H1 (cell line): Measurements from ENCODE around the gene MCC. TPM values are rescaled to one million over a fixed set of nuclear protein-coding genes. Genes with fewer than 3 reads are reported as not detected.

ENCODE experiments used
- CTCF ChIA-PET: fragments of 300-600 bp; sonication (Branson Sonifier 250); formaldehyde crosslinking; loops from one replicate; lab custom pipeline; 2021; ENCODE audit not compliant: partially characterized antibody; lab: Charles Lee
- POLR2A ChIA-PET: fragments of 300-600 bp; sonication (Branson Sonifier 250); formaldehyde crosslinking; loops from one replicate; lab custom pipeline; 2021; ENCODE audit warnings: inconsistent platforms; ENCODE audit not compliant: partially characterized antibody; lab: Charles Lee
- DNase-seq, 2 experiments: peaks; one replicate each; pipeline versions ENCODE4 v3.0.0 to v3.0.0-alpha.2; 2010 to 2022; ENCODE audit warnings: low spot score in 2 of 2, low read depth in 1 of 2, mixed read lengths in 1 of 2
- FAIRE-seq: peaks from 2 replicates; lab custom pipeline; 2011; peaks lifted over from hg19 to GRCh38; lab: Jason Lieb, UNC
- H2AFZ ChIP-seq: 2 replicates; pipeline ENCODE4 v1.8.1; 2012; ENCODE audit warnings: low read length, inconsistent platforms
- H2AK5ac ChIP-seq: 2 replicates; pipeline ENCODE4 v1.6.1; 2013; ENCODE audit warnings: low read depth, low read length
- H2BK120ac ChIP-seq: replicated peaks from 2 replicates; pipeline ENCODE3; 2013; ENCODE audit warnings: low read depth, low read length, inconsistent platforms
- H2BK12ac ChIP-seq: 2 replicates; pipeline ENCODE4 v1.6.1; 2013; ENCODE audit warnings: low read depth, low read length
- H2BK15ac ChIP-seq: 2 replicates; pipeline ENCODE4 v1.6.1; 2013; ENCODE audit warnings: low read length
- H2BK20ac ChIP-seq: 2 replicates; pipeline ENCODE4 v1.6.1; 2013; ENCODE audit warnings: low read length
- H2BK5ac ChIP-seq: 2 replicates; pipeline ENCODE4 v1.6.1; 2013; ENCODE audit warnings: low read depth, low read length
- H3K14ac ChIP-seq: 2 replicates; pipeline ENCODE4 v1.6.1; 2013; ENCODE audit warnings: inconsistent platforms; ENCODE audit not compliant: insufficient read length
- H3K18ac ChIP-seq: 2 replicates; pipeline ENCODE4 v1.6.1; 2013; ENCODE audit warnings: low read length; ENCODE audit errors: extremely low read depth
- H3K23ac ChIP-seq: 2 replicates; pipeline ENCODE4 v1.6.1; 2013; ENCODE audit warnings: inconsistent platforms; ENCODE audit not compliant: insufficient read length
- H3K23me2 ChIP-seq: 2 replicates; pipeline ENCODE4 v1.6.1; 2013; ENCODE audit warnings: low read depth, low read length
- H3K27ac ChIP-seq: 2 replicates; pipeline ENCODE4 v1.6.1; 2011; ENCODE audit warnings: low read depth, low read length, inconsistent platforms
- H3K27me3 ChIP-seq, 4 experiments: replicated peaks in 1 of 4; 1 replicate in 1 of 4; 2 replicates in 3 of 4; pipeline versions ENCODE4 v1.6.1 to v1.8.1; 2011 to 2013; ENCODE audit warnings: low read length in 3 of 4, mild to moderate bottlenecking in 3 of 4, inconsistent platforms in 2 of 4, mixed read lengths in 2 of 4, moderate library complexity in 1 of 4; ENCODE audit not compliant: control insufficient read depth in 3 of 4, insufficient read depth in 3 of 4; ENCODE audit errors: extremely low read depth in 1 of 4
- H3K36me3 ChIP-seq, 4 experiments: 2 replicates each; pipeline versions ENCODE4 v1.6.1 to v1.8.1; 2011 to 2013; ENCODE audit warnings: mild to moderate bottlenecking in 4 of 4, low read length in 3 of 4, moderate library complexity in 2 of 4, control low read depth in 1 of 4, inconsistent platforms in 1 of 4; ENCODE audit not compliant: insufficient read depth in 4 of 4, control insufficient read depth in 2 of 4
- H3K4ac ChIP-seq: replicated peaks from 2 replicates; pipeline ENCODE3; 2013; ENCODE audit warnings: low read length, low read depth, mixed read lengths, inconsistent platforms; ENCODE audit not compliant: insufficient read length
- H3K4me1 ChIP-seq, 4 experiments: replicated peaks in 1 of 4; 1 replicate in 1 of 4; 2 replicates in 3 of 4; pipeline versions ENCODE4 v1.6.1 to v1.8.1; 2011 to 2013; ENCODE audit warnings: low read length in 3 of 4, inconsistent platforms in 2 of 4, mixed read lengths in 1 of 4; ENCODE audit not compliant: insufficient read depth in 4 of 4, control insufficient read depth in 3 of 4
- H3K4me2 ChIP-seq, 2 experiments: 2 replicates each; pipeline versions ENCODE4 v1.6.1 to v1.8.1; 2011 to 2013; ENCODE audit warnings: low read depth in 2 of 2, low read length in 2 of 2, control low read depth in 1 of 2, inconsistent platforms in 1 of 2, mild to moderate bottlenecking in 1 of 2; ENCODE audit not compliant: insufficient read depth in 1 of 2
- H3K4me3 ChIP-seq, 4 experiments: fragments of 200-600, 300-600 bp in 1 of 4; sonication (generic), shearing (Covaris generic), sonication (Bioruptor Twin) in 1 of 4; 2 replicates each; pipeline versions ENCODE4 v1.5.1 to v1.8.1; 2011 to 2016; ENCODE audit warnings: low read length in 4 of 4, low read depth in 3 of 4, control low read depth in 2 of 4, inconsistent platforms in 2 of 4, mild to moderate bottlenecking in 2 of 4, mixed read lengths in 1 of 4, moderate library complexity in 1 of 4; ENCODE audit not compliant: insufficient read depth in 2 of 4; ENCODE audit errors: extremely low read depth in 1 of 4
- H3K56ac ChIP-seq: replicated peaks from 2 replicates; pipeline ENCODE3; 2013; ENCODE audit warnings: low read depth, mild to moderate bottlenecking, mixed read lengths, low read length, inconsistent platforms; ENCODE audit not compliant: insufficient read length
- H3K79me1 ChIP-seq: 2 replicates; pipeline ENCODE4 v1.6.1; 2013; ENCODE audit warnings: low read depth, low read length, control low read depth
- H3K79me2 ChIP-seq, 2 experiments: 2 replicates each; pipeline versions ENCODE4 v1.6.1 to v1.8.1; 2012 to 2013; ENCODE audit warnings: low read length in 2 of 2, mild to moderate bottlenecking in 2 of 2, inconsistent platforms in 1 of 2; ENCODE audit not compliant: insufficient read depth in 2 of 2, control insufficient read depth in 1 of 2
- H3K9ac ChIP-seq, 4 experiments: replicated peaks in 1 of 4; 1 replicate in 1 of 4; 2 replicates in 3 of 4; pipeline versions ENCODE4 v1.6.1 to v1.8.1; 2011 to 2013; ENCODE audit warnings: low read depth in 3 of 4, low read length in 3 of 4, control low read depth in 2 of 4, mild to moderate bottlenecking in 2 of 4, moderate library complexity in 2 of 4, inconsistent platforms in 1 of 4; ENCODE audit errors: extremely low read depth in 1 of 4
- H3K9me3 ChIP-seq, 2 experiments: 2 replicates each; pipeline versions ENCODE4 v1.6.1 to v1.8.1; 2012 to 2013; ENCODE audit warnings: mild to moderate bottlenecking in 2 of 2, moderate library complexity in 2 of 2, control low read depth in 1 of 2, inconsistent platforms in 1 of 2, low read depth in 1 of 2, low read length in 1 of 2, mixed read lengths in 1 of 2; ENCODE audit not compliant: insufficient read depth in 2 of 2
- H4K20me1 ChIP-seq, 2 experiments: replicated peaks in 1 of 2; 2 replicates each; pipeline versions ENCODE3 to v1.8.1; 2011 to 2013; ENCODE audit warnings: inconsistent platforms in 2 of 2, low read length in 2 of 2, mild to moderate bottlenecking in 1 of 2; ENCODE audit not compliant: insufficient read depth in 2 of 2, control insufficient read depth in 1 of 2
- H4K5ac ChIP-seq: 2 replicates; pipeline ENCODE4 v1.6.1; 2013; ENCODE audit warnings: low read length, low read depth, mixed read lengths, inconsistent platforms; ENCODE audit not compliant: insufficient read length
- H4K8ac ChIP-seq: 2 replicates; pipeline ENCODE4 v1.8.0; 2013; ENCODE audit warnings: mild to moderate bottlenecking, moderate library complexity, low read length, inconsistent platforms; ENCODE audit not compliant: insufficient read depth; ENCODE audit errors: extremely low read depth
- H4K91ac ChIP-seq: replicated peaks from 2 replicates; pipeline ENCODE3; 2013; ENCODE audit warnings: low read length, mixed read lengths, inconsistent platforms; ENCODE audit not compliant: insufficient read length
- CREB1 ChIP-seq: IDR thresholded peaks from 2 replicates; pipeline ENCODE4 v1.6.1; 2012; ENCODE audit warnings: inconsistent platforms
- KDM1A ChIP-seq: fragments of 200-600, 300-600 bp; sonication (generic); IDR thresholded peaks from 2 replicates; pipeline ENCODE4 v1.7.1; 2016; ENCODE audit warnings: mild to moderate bottlenecking, low read length, borderline replicate concordance
- RFX5 ChIP-seq: IDR thresholded peaks from 2 replicates; pipeline ENCODE4 v1.6.1; 2011; ENCODE audit warnings: low read depth, low read length, improper control_type of control experiment, borderline replicate concordance
- SP4 ChIP-seq: IDR thresholded peaks from 2 replicates; pipeline ENCODE4 v1.6.1; 2012; ENCODE audit warnings: low read length, inconsistent platforms
- SUZ12 ChIP-seq: fragments of 200-600 bp; sonication (generic); IDR thresholded peaks from 2 replicates; pipeline ENCODE4 v1.6.1; 2012; ENCODE audit warnings: mild to moderate bottlenecking, inconsistent platforms, low read length, moderate library complexity, mixed read lengths
- WGBS, 2 experiments: shearing (Covaris generic) in 1 of 2; methylation state at CpG; one replicate each; pipeline versions ENCODE4 v1.1.6 to v1.1.7; 2013 to 2015; ENCODE audit warnings: low lambda C conversion rate in 2 of 2, mixed read lengths in 2 of 2, inconsistent platforms in 1 of 2, low coverage in 1 of 2, missing lambda C conversion rate in 1 of 2; ENCODE audit not compliant: insufficient replicate concordance in 2 of 2, insufficient coverage in 1 of 2, insufficient read length in 1 of 2; ENCODE audit errors: extremely low coverage in 1 of 2, missing lambda C conversion rate in 1 of 2; 5-methylcytosine and 5-hydroxymethylcytosine counted together
- polyA plus RNA-seq, 7 experiments: library from polyadenylated mRNA; depleted of rRNA in 3 of 7; stranded (reverse) in 5 of 7; unstranded in 2 of 7; fragments of >200 nt in 5 of 7; fragments of 200-250 nt in 2 of 7; gene quantifications; 1 replicate in 5 of 7; 2 replicates in 1 of 7; 4 replicates in 1 of 7; pipeline versions ENCODE4 v1.2.1 to v1.2.3, GENCODE V29; 2011 to 2013; ENCODE audit warnings: missing spikeins in 2 of 7, mixed read lengths in 2 of 7
- total RNA-seq: library from RNA; stranded (reverse); fragmentation: NEBNext Ultra II Directional; extraction: Animal tissue kit (Norgen Biotek cat#: 25700); gene quantifications from 2 replicates; pipeline ENCODE4 v1.2.1, GENCODE V29; 2021
- TF ChIP-seq, protein P1 (sequence below): IDR thresholded peaks from 2 replicates; pipeline ENCODE4 v1.6.1; 2011; ENCODE audit warnings: low read depth, mild to moderate bottlenecking, low read length; ENCODE audit not compliant: insufficient read depth
- TF ChIP-seq, protein P2 (sequence below): IDR thresholded peaks from 2 replicates; pipeline ENCODE4 v1.6.1; 2012; ENCODE audit warnings: inconsistent platforms

Gene MCC
- total and polyA plus RNA-seq, 2 of the 8 experiments (the other 6 are each of a cell fraction or from before 2014, with no cell fraction given), result 2.6 to 18.3 TPM

DNA sequence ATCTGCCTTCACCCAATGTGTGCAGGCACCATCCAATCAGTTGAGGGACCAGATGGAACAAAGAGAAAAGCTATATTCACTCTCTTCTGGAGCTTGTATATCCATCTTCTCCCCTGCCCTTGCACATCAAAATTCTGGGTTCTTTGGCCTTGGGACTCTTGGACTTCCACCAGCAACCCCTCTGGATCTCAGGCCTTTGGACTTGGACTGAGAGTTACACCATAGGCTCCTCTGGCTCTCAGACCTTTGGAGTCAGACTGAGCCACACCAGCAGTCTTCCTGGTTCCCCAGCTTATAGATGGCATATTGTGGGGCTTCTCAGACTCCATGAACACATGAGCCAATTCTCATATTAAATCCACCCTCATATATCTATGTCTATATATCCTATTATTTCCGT is 126.6 kb downstream of the MCC start:
- Histone ChIP-seq H2BK20ac (no peak overlapping the region), H3K9me3 (peaks cover 6 to 8% of the 10 kb centered on the region in 2 experiments; a peak in 3 of 4 replicates), H3K23ac (no peak overlapping the region), H3K27ac (no peak overlapping the region), H3K4me3 (no peak overlapping the region), H3K4me2 (no peak overlapping the region), H2BK120ac (no peak overlapping the region), H3K4ac (no peak overlapping the region), H4K8ac (no peak overlapping the region), H2BK5ac (no peak overlapping the region), H4K91ac (no peak overlapping the region), H2AFZ (no peak overlapping the region), H2AK5ac (no peak overlapping the region), H4K20me1 (no peaks in the 10 kb centered on the region), H3K9ac (no peak overlapping the region), H2BK15ac (no peak overlapping the region), H3K14ac (no peak overlapping the region), H4K5ac (no peak overlapping the region), H3K56ac (no peak overlapping the region), H3K23me2 (no peaks in the 10 kb centered on the region), H3K79me2 (no peaks in the 10 kb centered on the region), H2BK12ac (no peak overlapping the region), H3K18ac (no peak overlapping the region), H3K4me1 (no peaks in the 10 kb centered on the region), H3K36me3 (no peaks in the 10 kb centered on the region), H3K27me3 (no peaks in the 10 kb centered on the region), H3K79me1 (no peaks in the 10 kb centered on the region)
- ChIA-PET CTCF (interaction anchor here (1.2 to 1.5 kb wide), 2 partner anchors 18 to 251 kb away, joined by 4 read pairs; no protein-coding TSS in a partner anchor), POLR2A (no interaction called here)
- 100% methylated on average over 1 of the region's 1 CpG; no CpG with 5 or more reads in 1 of the 2 experiments for WGBS, 2 experiments
- FAIRE-seq (no peak), DNase-seq (no peak)
- TF ChIP-seq, protein P1, sequence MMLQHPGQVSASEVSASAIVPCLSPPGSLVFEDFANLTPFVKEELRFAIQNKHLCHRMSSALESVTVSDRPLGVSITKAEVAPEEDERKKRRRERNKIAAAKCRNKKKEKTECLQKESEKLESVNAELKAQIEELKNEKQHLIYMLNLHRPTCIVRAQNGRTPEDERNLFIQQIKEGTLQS, result no peak
- TF ChIP-seq CREB1 (no peak), SUZ12 (no peak), KDM1A (no peak), RFX5 (no peak), SP4 (no peak)
- TF ChIP-seq, protein P2, sequence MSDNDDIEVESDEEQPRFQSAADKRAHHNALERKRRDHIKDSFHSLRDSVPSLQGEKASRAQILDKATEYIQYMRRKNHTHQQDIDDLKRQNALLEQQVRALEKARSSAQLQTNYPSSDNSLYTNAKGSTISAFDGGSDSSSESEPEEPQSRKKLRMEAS, result no peak
